GM23248 (cell line): ENCODE measurements around the gene RSL1D1. TPM values are rescaled to one million over a fixed set of nuclear protein-coding genes. Genes with fewer than 3 reads are reported as not detected.

Source experiments
- DNase-seq: peaks from one replicate; pipeline ENCODE4 v3.0.0-alpha.2; 2015
- H2AFZ ChIP-seq: fragments of 200-600 bp; sonication (generic); 2 replicates; pipeline ENCODE4 v1.6.1; 2016; ENCODE audit warnings: antibody characterized with exemption
- H3F3A ChIP-seq: fragments of 200-600 bp; sonication (generic); 2 replicates; pipeline ENCODE4 v1.6.1; 2016; ENCODE audit warnings: mild to moderate bottlenecking, antibody characterized with exemption, mixed run types; ENCODE audit not compliant: insufficient read depth
- H3K27ac ChIP-seq: fragments of 200-600 bp; sonication (generic); 2 replicates; pipeline ENCODE4 v1.5.1; 2016; ENCODE audit warnings: mild to moderate bottlenecking
- H3K27me3 ChIP-seq: fragments of 200-600 bp; sonication (generic); replicated peaks from 2 replicates; pipeline ENCODE4 v1.6.1; 2016; ENCODE audit warnings: mild to moderate bottlenecking; ENCODE audit not compliant: insufficient read depth
- H3K36me3 ChIP-seq: fragments of 200-600 bp; sonication (generic); 2 replicates; pipeline ENCODE4 v1.6.1; 2016; ENCODE audit warnings: low read depth, mild to moderate bottlenecking
- H3K4me1 ChIP-seq: fragments of 200-600 bp; sonication (generic); 2 replicates; pipeline ENCODE4 v1.6.1; 2016; ENCODE audit warnings: mild to moderate bottlenecking; ENCODE audit not compliant: insufficient read depth
- H3K4me2 ChIP-seq: fragments of 200-600 bp; sonication (generic); one replicate; pipeline ENCODE4 v1.6.1; 2016; ENCODE audit warnings: mild to moderate bottlenecking; ENCODE audit not compliant: unreplicated experiment
- H3K4me3 ChIP-seq: fragments of 200-600 bp; sonication (generic); 2 replicates; pipeline ENCODE4 v1.5.1; 2016; ENCODE audit warnings: mild to moderate bottlenecking
- H3K79me2 ChIP-seq: fragments of 200-600 bp; sonication (generic); 2 replicates; pipeline ENCODE4 v1.6.1; 2016; ENCODE audit warnings: mild to moderate bottlenecking; ENCODE audit not compliant: insufficient read depth
- H3K9ac ChIP-seq: fragments of 200-600 bp; sonication (generic); 2 replicates; pipeline ENCODE4 v1.6.1; 2016; ENCODE audit warnings: mild to moderate bottlenecking
- H3K9me2 ChIP-seq: fragments of 200-600 bp; sonication (generic); 2 replicates; pipeline ENCODE4 v1.6.1; 2016; ENCODE audit warnings: mixed run types, mild to moderate bottlenecking, moderate library complexity; ENCODE audit not compliant: insufficient read depth
- H3K9me3 ChIP-seq: fragments of 200-600 bp; sonication (generic); one replicate; pipeline ENCODE4 v1.6.1; 2017; ENCODE audit warnings: low read depth
- H4K20me1 ChIP-seq: fragments of 200-600 bp; sonication (generic); 2 replicates; pipeline ENCODE4 v1.6.0; 2016; ENCODE audit not compliant: insufficient read depth
- EZH2 ChIP-seq: fragments of 200-600 bp; sonication (generic); IDR thresholded peaks from 2 replicates; pipeline ENCODE4 v1.6.1; 2018; ENCODE audit warnings: antibody characterized with exemption, mild to moderate bottlenecking; ENCODE audit not compliant: insufficient read depth, poor library complexity, severe bottlenecking
- EZH2phosphoT487 ChIP-seq: fragments of 200-600 bp; sonication (generic); IDR thresholded peaks from 2 replicates; pipeline ENCODE4 v1.6.1; 2018; ENCODE audit warnings: antibody characterized with exemption, moderate library complexity, mild to moderate bottlenecking, low read depth; ENCODE audit not compliant: insufficient read depth
- WGBS, 2 experiments: methylation state at CpG; one replicate each; pipeline ENCODE4 v1.1.6; 2015 to 2017; ENCODE audit warnings: low lambda C conversion rate in 2 of 2, low coverage in 1 of 2; ENCODE audit errors: missing lambda C conversion rate in 2 of 2; 5-methylcytosine and 5-hydroxymethylcytosine counted together
- in situ Hi-C: fragments of 300-500 bp; cut with MboI; formaldehyde crosslinking; loops from 2 replicates; pipeline ENCODE4 v1.15.0; 2020
- polyA plus RNA-seq: library from polyadenylated mRNA; unstranded; fragments of >200 nt; fragmentation: Nextera tagmentation; extraction: Ambion mirVana; gene quantifications from 2 replicates; pipeline ENCODE4 v1.2.1, GENCODE V29; 2016
- total RNA-seq: library from RNA; depleted of rRNA; stranded (reverse); fragments of >200 nt; shearing (Covaris generic); gene quantifications from 2 replicates; pipeline ENCODE4 v1.2.3, GENCODE V29; 2014

RSL1D1 gene
- total and polyA plus RNA-seq, 2 experiments from 2014 or later: 150 to 274 TPM

GRCh38 chr16:11843861-11844260 is 7.5 kb downstream of the RSL1D1 start:
- Histone ChIP-seq H3F3A (peaks cover 26% of the 10 kb centered on the region), H3K9me2 (no peaks in the 10 kb centered on the region), H3K79me2 (peaks cover 66% of the 10 kb centered on the region), H3K9me3 (no peaks in the 10 kb centered on the region), H3K4me2 (no peak overlapping the region), H3K36me3 (peaks cover 88% of the 10 kb centered on the region), H3K27ac (no peak overlapping the region), H3K4me3 (no peak overlapping the region), H4K20me1 (no peaks in the 10 kb centered on the region), H2AFZ (no peak overlapping the region), H3K27me3 (no peaks in the 10 kb centered on the region), H3K9ac (no peak overlapping the region), H3K4me1 (peaks cover 5% of the 10 kb centered on the region)
- no peak for TF ChIP-seq EZH2
- 98 to 99% methylated on average over 5 of the region's 5 CpGs for WGBS, 2 experiments
- in situ Hi-C loops: no loop called here
- no peak for DNase-seq

DNA sequence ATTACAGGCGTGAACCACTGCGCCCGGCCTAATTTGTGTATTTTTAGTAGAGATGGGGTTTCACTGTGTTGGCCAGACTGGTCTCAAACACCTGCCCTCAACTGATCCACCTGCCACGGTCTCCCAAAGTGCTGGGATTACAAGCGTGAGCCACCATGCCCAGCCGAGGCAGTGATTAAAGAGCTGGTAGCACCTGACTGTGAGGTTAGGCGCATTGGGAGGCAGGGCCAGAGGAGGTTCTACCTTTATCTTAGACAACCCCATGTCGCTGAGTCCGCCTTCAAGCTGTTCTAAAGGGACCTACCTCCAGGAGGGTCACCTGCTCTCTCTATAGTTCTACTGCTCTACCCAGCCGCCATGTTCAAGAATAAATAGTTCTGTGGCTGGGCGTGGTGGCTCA is 8.1 kb downstream of the RSL1D1 start:
- Histone ChIP-seq H3K9me3 (no peaks in the 10 kb centered on the region), H3F3A (peaks cover 24% of the 10 kb centered on the region), H3K9ac (no peak overlapping the region), H3K36me3 (peaks cover 84% of the 10 kb centered on the region), H3K4me3 (no peak overlapping the region), H2AFZ (no peak overlapping the region), H3K9me2 (no peaks in the 10 kb centered on the region), H3K27me3 (no peaks in the 10 kb centered on the region), H3K79me2 (peaks cover 59% of the 10 kb centered on the region), H3K4me2 (no peak overlapping the region), H4K20me1 (no peaks in the 10 kb centered on the region), H3K27ac (no peak overlapping the region), H3K4me1 (no peaks in the 10 kb centered on the region)
- in situ Hi-C loops: no loop called here
- TF ChIP-seq EZH2: no peak
- no peak for TF ChIP-seq EZH2phosphoT487
- no peak for DNase-seq
- WGBS, 2 experiments: 95 to 96% methylated on average over 11 of the region's 11 CpGs

- Histone ChIP-seq H3K9me2 (no peaks in the 10 kb centered on the region), H3K9ac (no peak overlapping the region), H3K27me3 (no peaks in the 10 kb centered on the region), H3K4me1 (peaks cover 12% of the 10 kb centered on the region), H3K36me3 (peaks cover 79% of the 10 kb centered on the region), H2AFZ (no peak overlapping the region), H4K20me1 (no peaks in the 10 kb centered on the region), H3K79me2 (peaks cover 38% of the 10 kb centered on the region), H3K27ac (no peak overlapping the region), H3K4me3 (no peak overlapping the region), H3F3A (peaks cover 46% of the 10 kb centered on the region), H3K9me3 (no peaks in the 10 kb centered on the region), H3K4me2 (no peak overlapping the region)
- in situ Hi-C loops: no loop called here
- 97 to 98% methylated on average over 7 of the region's 7 CpGs for WGBS, 2 experiments
- TF ChIP-seq EZH2phosphoT487 (no peak), EZH2 (no peak)
- DNase-seq: no peak
Measured at GRCh38 chr16:11841026-11841425, 10.3 kb downstream of the RSL1D1 start.

GRCh38 chr16:11836650-11837244 is 14.6 kb downstream of the RSL1D1 start:
- H4K20me1 ChIP-seq: no peaks in the 10 kb centered on the region
- peak overlapping the region; percentile 40 for H3K4me2 ChIP-seq
- peak overlapping the region; percentile 54 for H3K27ac ChIP-seq
- H3K9me2 ChIP-seq: no peaks in the 10 kb centered on the region
- H3K9ac ChIP-seq: peak overlapping the region; percentile 17
- H2AFZ ChIP-seq: no peak overlapping the region
- H3K27me3 ChIP-seq: no peaks in the 10 kb centered on the region
- peaks cover 8% of the 10 kb centered on the region; the same call in 1 of the 2 replicates for H3K79me2 ChIP-seq
- WGBS, 2 experiments: 41 to 47% methylated on average over 7 of the region's 7 CpGs
- peak; percentile 83 for DNase-seq
- TF ChIP-seq EZH2 (no peak), EZH2phosphoT487 (no peak)
- peaks cover 27% of the 10 kb centered on the region for H3K4me1 ChIP-seq
- no peaks in the 10 kb centered on the region for H3K9me3 ChIP-seq
- H3F3A ChIP-seq: peaks cover 67% of the 10 kb centered on the region
- peaks cover 46% of the 10 kb centered on the region for H3K36me3 ChIP-seq
- in situ Hi-C loops: no loop called here
- H3K4me3 ChIP-seq: no peak overlapping the region
